NCI-H2029 treated with DMSO at 0.1 percent for 48 hours (cell line): ENCODE measurements around the gene SH3YL1.

ENCODE experiments used
- DNase-seq: peaks from one replicate; lab custom pipeline; 2025; lab: John Stamatoyannopoulos, UW

The SH3YL1 gene, protein sequence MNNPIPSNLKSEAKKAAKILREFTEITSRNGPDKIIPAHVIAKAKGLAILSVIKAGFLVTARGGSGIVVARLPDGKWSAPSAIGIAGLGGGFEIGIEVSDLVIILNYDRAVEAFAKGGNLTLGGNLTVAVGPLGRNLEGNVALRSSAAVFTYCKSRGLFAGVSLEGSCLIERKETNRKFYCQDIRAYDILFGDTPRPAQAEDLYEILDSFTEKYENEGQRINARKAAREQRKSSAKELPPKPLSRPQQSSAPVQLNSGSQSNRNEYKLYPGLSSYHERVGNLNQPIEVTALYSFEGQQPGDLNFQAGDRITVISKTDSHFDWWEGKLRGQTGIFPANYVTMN

GRCh38 chr2:263774-264492 is at the start of gene SH3YL1:
TSS of gene SH3YL1 (minus strand) at chr2:264032. CDS start at chr2:263984, 48 bp downstream.
- no peak for DNase-seq

GRCh38 chr2:310994-311393 is 47.2 kb upstream of the SH3YL1 start:
- DNase-seq: no peak

- DNase-seq: no peak
Observed at GRCh38 chr2:309954-310510, 46.2 kb upstream of the SH3YL1 start.

GRCh38 chr2:309148-309953 is 45.5 kb upstream of the SH3YL1 start:
- DNase-seq: no peak

DNA sequence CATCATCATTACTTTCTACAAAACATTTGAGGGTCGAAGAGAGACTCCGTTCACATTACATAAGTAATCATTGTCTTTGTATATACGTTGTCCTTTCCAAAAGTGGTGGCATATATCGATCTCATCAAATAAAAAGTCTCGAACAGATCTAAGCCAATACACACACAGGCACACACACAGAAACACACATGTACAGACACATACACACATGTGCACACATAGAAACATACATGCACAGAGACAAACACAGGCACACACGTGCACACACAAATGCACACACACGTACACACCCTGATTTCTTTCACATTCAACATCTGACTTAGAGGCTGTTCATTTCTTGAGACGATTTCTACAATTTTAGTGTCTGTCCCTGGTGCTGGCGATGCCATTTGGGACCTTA is 41.5 kb upstream of the SH3YL1 start:
- no peak for DNase-seq

DNA sequence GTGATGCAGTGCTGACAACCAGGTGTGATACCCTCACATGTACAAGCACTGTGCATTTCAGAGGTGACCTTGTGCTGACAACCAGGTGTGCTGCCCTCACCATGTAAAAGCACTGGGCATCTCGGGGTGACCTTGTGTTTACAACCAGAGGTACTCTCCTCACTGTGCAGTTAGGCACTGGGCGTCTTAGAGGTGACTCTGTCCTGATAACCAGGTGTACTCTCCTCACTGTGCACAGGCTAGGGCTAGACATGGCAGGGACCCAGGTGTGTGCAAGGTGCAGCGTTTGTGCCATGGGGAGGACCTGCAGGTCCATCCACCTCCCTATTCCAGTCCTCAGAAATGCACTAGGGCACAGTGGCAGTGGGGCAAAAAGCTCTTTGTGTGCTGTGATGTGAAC is 32.5 kb upstream of the SH3YL1 start:
- DNase-seq: no peak

GRCh38 chr2:295090-295489 is 31.3 kb upstream of the SH3YL1 start:
- DNase-seq: no peak

DNA sequence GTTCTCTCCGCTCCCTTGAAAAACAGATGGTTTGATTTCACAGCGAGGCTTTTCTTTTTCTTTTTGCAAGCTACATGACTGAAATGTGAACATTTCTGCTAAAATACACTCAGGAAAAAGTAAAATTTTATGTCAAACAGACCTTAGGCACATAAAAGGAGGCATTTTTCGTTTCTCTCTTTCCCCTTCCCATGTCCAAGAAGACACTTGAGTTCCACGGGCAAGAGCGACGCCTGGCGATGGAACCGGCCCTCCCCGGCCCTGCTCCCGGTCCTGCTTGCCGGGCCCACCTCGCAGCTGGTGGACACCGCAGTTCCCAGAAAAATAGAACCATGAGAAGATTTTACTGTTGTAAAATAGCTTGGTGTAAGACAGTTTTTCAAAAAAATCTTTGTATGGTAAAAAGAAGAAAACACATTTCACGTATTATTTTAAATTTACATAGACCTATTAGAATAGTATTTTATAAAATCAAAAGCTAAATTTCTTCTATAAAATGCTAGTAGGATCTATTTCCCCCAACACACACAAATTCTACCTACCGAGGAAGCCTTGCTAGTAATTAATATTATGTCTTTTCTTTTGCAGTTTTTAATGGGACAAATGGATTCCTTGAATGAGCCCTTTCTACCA is 26.4 kb upstream of the SH3YL1 start:
- no peak for DNase-seq

- no peak for DNase-seq
Observed at GRCh38 chr2:289362-290089, 25.7 kb upstream of the SH3YL1 start.

GRCh38 chr2:288758-289361 is 25.0 kb upstream of the SH3YL1 start:
- DNase-seq: no peak

- DNase-seq: no peak
Observed at GRCh38 chr2:287911-288757, 24.3 kb upstream of the SH3YL1 start, which contains the start of gene ALKAL2. TSS of gene ALKAL2 (minus strand) at chr2:288091. CDS start at chr2:287835, 256 bp downstream.

GRCh38 chr2:287471-287885 is 23.6 kb upstream of the SH3YL1 start:
- DNase-seq: no peak

DNA sequence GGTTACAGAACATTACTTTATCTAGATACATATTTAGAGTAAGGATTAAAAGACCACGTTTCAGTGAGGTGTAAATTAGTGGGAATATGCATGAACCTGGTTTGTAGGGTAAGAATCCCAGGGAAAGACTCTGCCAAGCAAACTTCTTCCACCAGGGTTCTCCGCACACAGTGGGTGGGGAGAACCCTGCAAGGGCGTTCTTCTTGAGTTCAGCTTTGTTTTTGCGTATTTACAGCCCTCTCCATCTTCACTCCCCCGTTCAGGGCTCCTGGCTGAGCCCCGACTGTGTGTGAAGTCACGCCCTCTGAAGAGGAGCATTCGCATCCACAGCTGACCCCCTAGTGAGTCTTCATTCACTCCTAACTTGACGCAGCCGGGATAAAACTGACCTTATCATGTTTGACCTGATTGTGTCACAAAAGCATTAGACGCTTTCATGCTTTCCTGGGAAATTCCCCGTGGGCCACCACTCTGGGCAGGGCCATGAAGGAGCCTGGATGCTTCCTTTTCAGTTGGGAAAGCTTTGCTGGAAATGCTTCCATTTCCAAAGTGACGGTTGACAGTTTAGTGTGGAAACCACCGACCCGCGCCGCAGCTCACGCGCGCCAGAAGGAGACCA is 23.1 kb upstream of the SH3YL1 start:
- no peak for DNase-seq

DNA sequence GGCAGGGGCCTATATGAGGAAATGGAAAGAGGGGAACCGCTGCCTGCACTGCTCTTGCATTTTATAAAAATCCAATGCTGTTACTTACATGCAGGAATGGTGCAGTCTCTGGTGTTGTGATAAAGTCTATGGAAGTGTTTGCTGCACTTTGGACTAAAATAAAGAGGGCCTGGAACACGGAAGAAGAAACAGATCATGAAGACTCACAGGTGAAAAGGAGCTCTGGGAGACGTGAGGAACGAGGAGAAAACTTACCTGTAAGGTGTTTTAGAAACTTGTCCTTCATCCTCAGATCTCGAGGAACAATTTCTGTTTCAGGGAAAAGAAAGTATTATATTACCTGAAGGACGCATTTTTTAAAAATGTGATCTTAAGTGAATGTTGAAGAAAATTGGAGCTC is 22.2 kb upstream of the SH3YL1 start:
- no peak for DNase-seq

DNA sequence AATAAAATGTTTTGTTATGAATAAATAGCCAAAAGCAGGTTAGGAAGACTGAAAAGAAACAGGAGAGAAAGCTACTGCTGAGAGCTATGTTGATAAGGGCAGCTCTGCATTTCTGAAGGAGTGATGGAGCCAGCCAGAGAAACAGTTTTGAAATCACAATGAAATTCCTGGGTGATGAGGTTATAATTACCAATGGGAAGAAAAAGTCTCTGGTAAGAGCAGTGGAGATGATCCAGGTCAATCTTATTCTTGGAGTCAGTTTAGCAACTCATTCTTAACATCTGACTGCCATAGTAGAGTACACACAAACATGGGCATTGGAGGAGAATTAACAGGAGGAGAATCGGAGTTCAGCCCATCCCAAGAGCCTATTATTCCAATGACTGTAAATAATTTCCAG is 21.7 kb upstream of the SH3YL1 start:
- no peak for DNase-seq

DNA sequence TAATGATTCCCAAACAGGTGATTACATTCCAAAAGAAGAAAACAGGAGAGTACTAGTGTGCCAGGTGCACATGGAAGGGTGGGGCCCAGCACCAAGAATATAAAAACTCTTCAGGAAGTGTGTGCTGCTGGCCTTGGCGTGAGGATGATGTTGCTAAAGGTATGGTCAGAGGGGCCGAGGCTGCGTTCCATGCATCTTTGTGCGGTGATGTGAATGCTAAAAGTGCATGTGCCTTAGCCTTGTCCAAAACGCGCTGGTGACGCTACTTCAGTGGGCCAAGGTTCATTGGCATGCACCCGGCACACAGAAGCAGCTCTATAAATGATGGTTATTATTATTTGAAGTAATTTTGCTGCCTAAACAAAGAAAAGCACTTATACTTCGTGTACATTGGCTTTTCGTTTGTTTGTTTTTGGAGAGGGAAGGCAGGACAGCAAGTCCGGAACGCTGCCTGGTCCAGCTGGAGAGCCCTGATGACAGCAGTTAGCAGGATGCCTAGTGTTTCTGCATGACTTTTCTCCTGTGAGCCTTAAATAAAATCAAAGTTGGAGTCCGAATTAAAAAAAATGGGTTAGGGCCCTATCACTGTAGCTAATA is 21.2 kb upstream of the SH3YL1 start:
- DNase-seq: no peak

- no peak for DNase-seq
Observed at GRCh38 chr2:283996-284794, 20.4 kb upstream of the SH3YL1 start.
